Occipital lobe (tissue), 2 donors: ENCODE results near the gene USF1. TPM values are rescaled to one million over a fixed set of nuclear protein-coding genes. Genes with fewer than 3 reads are reported as not detected.
"Not testable (repeated sequence)": the region's sequence is repeated elsewhere in the genome, so short reads cannot be mapped to it uniquely, and the experiment has no call there.

Source experiments
- DNase-seq: peaks from one replicate; lab custom pipeline; 2025; lab: John Stamatoyannopoulos, UW
- total RNA-seq: library from RNA; depleted of rRNA; stranded (reverse); fragments of >200 nt; gene quantifications from one replicate; pipeline ENCODE4 v1.2.3, GENCODE V29; 2014

USF1 gene
- total RNA-seq, 1 donor from 2014 or later = 131 TPM

DNA sequence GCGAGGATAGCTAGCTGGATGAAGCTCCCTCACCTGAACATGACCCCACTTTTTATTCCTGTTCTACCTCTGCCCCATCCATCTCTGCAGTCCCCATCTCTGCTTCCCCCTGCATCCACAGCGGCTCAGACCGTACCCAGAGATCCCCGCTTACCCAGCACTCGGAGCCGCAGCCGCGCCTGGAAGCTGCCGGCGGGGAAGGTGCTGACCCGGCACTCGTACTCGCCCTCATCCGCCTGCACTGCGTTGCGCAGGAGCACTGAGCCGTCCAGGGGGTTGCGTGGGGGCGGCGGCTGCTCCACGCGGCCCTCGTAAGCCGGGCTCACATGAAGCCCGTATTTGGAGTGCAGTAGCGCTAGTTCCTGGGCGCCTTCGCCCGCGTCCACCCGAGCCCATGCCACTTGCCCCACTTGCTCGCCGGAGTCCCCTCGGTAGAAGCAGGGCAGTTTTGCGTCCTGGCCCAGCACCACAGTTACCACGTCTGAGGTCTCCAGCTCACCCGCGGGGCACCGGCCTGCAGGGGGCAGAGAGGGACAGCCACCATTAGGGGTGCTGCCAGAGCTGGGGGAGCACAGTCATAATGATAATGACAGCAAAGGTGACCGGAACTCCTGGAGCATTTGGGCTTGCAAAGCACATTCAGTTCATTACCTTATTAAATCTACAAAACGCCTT is 33.8 kb upstream of the USF1 start:
- DNase-seq = no peak

DNA sequence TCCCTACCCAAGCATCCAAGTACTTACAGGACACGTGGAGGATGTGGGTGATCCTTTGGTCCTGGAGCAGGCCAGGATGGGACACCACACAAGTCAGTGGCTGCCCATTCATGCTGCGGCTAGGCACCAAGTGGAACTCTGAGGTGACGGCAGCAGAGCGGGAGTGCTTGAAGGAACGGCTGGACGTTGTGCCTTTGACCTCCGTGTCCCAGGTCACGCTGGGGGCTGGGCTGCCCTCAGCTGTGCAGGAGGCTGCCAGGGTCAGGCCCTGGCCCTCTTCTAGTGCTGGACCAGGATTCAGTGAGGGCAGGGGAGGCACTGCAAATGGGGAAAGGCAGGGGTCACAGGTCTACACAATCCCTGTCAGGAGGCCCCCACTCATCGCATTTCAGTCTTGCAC is 31.6 kb upstream of the USF1 start:
- no peak for DNase-seq

DNA sequence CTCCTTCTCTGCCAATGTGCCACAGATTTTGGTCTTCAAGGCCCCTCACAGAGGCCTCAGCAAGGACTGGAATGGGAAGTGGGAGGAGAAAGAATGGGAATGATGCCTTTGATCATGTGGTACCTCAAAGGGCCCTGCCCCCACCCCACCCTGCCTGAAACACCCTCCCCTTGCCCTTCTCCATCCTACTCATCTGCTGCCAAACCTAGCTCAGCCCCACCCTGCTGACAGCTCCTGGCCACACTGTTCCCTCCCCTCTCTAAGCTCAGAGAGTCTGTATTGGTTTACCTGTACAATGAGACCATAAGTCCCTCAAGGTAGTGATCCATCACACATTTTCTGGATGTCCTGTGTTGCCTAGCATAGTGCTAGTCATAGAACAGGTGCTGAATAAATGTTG is 30.6 kb upstream of the USF1 start:
- no peak for DNase-seq

DNA sequence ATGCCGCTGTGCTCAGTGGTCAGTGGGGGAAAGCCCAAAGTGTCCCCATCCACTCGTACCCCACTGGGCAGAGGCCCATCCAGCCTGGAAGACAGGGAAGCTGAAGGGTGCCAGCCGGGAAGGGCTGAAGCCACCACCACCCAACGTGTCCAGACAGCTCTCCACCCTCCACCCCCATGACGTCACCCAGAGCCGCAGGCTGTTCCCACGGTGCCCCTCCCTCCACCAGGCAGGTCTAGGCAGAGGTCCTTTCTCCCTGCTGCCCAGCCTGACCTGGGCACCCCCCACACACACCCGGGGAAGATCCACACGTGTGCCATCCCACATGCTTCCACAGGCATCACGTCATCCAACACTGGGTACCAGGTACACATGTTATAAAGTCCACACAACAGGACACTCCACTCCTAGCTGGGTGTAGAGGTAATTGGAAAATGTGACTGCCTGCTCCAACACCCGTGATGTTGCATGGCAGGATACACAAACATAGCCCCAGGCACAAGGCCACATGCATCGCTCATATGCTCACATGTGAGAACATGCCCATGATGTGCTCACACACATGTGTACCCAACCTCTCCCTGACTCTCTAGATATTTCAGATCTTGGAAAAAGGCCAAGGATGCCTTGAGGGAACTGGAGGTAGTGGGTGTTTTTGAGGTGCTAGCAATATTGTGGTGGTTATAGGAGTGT is 29.0 kb upstream of the USF1 start:
- no peak for DNase-seq

DNA sequence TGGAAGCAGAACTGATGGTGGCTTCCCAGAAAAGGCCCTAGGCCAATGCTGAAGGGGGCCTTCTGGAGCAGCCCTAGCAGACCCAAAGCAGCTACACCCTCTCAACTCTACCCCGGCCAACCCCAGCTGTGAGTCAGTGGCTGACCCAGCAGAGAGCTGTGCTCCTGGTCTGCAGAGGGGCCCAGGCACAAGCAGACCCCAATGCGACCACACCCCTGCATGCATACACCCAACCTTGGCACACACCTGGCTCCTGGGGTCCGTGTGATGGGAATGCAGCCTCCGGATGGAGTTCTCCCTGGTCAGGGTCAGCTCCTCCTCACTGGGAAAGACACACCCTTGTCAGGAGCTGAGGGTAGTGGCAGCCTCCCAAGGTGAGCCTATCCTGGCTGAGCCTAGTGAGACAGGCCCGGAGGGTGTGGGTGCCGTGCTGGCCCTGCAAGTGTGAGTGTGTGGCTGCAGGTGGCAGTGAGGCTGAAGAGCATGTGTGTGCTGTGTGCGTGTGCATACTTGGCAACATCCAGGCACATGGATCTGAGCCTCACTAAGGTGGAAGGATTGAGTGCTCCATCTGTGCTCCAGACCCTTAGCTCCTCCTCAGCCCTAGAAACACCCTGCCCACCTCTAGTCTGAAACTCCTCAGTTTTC is 27.8 kb upstream of the USF1 start:
- no peak for DNase-seq

DNA sequence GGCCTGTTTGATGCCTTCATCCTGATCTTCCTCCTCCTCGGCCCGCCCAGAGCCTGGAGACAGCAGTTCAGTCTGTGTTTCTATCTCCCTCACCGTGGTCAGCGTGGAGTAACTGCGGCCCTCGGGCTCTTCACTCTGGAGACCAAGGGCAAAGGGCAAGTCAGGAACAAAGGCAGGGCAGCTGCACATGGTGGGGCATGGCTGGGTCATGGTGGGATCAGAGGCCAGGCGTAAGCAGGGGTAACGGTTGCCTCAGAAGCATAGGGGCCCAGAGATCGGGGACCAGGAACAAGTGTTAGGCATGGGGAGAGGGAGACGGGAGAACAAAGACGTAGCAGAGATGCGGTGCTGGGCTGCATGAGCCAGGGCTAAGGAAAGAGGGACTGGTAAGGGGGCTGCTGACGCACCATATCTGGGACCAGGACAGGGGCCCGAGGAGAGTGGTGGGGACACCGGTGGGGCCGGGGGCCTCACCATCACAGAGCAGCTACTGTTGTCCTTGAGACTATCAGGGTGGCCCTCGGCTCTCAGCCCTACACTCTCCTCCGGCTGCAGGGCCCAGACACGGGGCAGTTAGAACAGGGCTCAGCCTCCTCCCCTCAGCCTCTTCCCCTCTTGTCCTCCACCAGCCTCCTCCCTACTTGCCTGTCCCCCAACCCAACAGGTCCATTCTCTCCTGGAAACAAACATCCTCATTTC is 27.1 kb upstream of the USF1 start:
- DNase-seq = no peak

DNA sequence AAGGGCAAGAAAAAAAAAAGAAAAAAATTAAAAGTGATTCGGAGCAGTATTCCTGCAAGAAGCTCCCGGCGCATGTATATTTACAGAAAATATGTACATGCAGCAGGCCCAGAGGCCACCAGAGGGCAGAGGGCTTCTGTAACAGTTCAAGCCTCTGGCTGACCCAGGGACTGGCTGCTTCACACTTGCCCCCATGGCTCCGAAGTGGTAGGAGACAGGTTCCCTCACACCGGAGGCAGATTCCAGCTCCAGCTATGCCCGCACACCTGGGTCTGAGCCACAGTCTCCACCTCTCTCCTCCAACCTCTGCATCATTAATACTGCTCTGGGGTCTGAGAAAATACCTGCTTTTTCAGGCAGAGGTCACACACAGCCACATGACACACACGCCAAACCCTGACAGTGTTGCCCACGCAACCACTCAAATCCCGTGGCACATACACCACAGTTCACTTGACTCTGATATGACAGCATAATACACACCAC is 26.2 kb upstream of the USF1 start:
- no peak for DNase-seq

DNA sequence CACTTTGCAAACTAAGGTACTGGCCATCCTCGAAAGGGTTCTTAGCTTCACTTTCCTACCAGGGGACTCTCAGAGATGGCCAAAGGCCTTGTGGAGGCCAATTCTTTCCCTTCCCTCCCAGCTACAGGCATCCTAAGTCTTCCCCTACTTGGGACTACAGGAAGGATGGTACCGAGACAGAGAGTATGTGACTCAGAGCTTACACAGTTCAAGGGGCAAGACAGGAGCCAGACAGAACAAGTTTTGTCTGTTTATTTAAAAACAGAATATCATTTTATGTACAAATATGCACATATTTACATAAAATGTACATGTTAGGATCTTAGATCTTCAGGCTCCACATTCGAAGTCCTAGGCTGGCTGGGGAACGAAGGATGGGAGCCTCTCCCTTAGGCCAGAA is 25.0 kb upstream of the USF1 start:
- DNase-seq = no peak

DNA sequence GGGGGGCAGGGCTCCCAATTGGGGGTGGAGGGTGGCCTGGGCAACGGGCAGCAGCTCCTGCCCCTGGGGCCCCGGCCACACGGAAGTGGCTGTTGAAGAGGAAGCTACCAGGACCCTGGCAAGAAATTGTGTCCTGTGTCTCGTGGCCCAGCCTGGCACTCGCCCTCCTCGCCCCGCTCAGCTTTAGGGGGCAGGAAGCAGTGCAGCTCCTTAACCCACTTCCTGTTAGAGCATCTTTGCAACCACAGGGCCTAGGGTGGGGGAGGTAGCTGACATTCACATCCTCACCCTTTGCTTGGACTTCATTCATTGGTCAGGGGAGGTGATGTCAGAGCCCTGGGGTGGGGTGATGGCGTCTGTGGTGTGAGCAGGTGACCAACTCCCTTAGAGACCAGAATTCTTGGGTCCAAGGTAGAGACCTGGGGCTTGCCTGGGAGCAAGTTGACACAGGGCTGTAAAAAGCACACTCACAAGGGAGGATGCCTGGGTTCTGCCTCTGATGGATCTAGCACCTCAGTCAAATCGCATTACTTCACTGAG is 24.0 kb upstream of the USF1 start, which contains the start of gene ARHGAP30:
TSS of gene ARHGAP30 (minus strand) at position 161 of the 540 bp plus-strand sequence. CDS start 267 bp downstream, outside the sequence.
- no peak for DNase-seq

DNA sequence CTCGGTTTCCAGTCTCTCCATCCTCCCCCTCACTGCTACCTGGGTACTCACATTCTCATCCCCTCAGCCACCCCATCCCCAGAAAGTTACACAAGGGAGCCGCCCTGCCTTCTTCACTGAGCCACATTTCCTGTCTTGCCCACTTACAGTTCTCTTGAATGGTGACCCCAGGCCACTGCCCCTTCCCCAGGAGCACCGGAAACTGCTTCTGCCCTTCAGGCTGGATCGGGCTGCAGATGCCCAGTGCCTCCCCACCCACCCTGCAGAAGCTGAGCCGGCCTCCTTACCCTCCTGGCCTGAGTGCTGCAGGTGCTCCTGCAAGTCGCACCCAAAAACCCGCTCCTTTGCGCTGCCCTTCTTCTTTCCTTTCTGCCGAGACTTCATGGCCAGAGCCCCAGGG is 23.5 kb upstream of the USF1 start:
- no peak for DNase-seq

DNA sequence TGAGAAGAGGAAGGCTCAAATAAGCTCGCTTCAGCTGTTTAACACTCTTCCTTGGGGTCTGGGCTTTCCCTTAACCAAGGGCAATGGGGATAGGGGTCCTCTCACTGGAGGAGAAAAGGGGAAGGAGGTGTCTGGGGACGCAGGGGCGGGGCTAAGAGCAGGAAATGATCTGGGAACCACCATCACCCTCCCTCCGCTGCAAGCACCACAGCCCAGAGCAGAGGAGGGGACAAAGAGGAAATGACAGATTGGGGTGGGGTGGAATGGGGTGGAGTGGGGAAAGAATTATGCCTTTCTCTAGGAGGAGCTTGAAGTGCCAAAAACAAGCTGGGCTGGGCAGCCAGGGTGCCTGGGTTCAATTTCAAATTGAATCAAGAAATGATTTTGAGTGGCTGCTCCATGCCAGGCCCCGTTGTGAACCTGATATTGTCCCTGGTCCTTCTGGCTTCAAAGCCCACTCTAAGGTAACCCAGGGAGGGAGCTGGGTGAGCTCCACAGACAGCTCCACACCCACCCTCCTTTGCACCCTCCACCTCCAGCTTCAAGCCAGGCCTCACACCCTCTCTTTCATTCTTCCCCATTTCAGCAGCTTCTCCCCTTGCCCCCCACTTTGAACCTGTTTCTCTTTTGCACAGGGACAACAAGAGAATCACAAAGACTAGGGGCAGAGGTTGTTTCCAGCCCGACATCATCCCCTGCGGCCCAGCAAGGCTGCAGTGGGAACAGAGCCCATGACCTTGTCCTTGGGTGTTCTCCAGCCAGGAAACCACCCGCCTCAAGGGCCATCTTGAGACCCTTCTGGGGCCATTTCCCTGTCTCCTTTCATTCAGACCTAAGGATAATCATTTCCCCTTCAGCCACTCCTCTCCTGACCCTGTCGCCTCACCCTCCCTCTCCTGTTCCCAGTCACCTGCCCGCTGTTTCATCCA is 22.8 kb upstream of the USF1 start:
- DNase-seq = no peak

DNA sequence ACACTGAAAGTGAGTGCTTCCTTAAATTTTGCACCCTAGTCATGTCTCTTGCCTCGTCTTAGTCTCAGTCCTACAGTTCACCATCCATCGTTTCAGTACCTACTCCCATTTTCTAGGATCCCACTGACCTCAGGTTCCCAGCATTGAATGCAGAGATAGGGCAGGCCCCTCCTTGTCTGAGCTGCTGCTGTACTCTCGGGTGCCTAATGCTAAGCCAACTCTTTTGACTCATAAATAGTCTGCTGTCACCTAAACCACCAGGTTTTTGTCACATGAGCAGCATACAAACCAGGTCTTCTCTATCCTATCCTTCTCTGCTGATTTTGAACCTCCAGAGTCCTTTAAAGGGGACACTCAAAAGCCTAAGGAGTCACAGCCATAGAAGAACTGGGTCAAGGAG is 20.9 kb upstream of the USF1 start:
- DNase-seq = no peak

DNA sequence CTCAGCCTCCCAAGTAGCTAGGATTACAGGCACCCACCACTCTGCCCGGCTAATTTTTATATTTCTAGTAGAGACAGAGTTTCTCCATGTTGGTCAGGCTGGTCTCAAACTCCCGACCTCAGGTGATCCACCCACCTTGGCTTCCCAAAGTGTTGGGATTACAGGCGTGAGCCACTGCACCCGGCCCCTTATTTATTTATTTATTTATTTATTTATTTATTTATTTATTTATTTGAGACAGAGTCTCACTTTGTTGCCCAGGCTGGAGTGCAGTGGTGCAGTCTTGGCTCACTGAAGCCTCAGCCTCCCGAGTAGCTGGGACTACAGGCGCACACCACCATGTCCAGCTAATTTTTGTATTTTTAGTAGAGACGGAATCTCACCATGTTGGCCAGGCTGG is 19.9 kb upstream of the USF1 start:
- not testable (repeated sequence) for DNase-seq

DNA sequence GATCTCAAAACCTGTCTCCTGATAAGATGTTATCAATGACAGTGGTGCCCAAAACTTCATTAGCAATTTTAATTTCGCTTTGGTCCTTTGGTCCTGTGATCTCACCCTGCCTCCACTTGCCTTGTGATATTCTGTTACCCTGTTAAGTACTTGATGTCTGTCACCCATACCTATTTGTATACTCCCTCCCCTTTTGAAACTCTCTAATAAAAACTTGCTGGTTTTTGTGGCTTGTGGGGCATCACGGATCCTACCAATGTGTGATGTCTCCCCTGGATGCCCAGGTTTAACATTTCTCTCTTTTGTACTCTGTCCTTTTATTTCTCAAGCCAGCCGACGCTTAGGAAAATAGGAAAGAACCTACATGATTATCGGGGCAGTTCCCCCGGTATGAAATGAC is 18.2 kb upstream of the USF1 start:
- DNase-seq = not testable (repeated sequence)

DNA sequence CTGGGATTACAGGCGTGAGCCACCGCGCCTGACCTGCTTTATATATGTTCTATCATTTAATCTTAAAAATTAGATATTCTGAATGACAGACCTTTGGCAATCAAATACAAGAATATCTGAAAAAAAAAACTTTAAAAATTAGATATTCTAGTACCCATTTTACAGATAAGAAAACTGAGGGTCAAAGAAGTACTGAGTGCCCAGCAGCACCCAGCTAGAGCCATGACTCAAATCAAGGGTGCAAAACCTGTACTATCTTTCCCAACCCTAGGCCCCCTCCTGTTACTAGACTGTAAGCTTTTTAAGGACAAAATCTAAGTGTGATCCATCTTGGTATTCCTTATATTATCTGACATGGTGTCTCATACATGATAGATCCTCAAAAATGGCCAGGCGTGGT is 15.6 kb upstream of the USF1 start:
- DNase-seq = no peak

DNA sequence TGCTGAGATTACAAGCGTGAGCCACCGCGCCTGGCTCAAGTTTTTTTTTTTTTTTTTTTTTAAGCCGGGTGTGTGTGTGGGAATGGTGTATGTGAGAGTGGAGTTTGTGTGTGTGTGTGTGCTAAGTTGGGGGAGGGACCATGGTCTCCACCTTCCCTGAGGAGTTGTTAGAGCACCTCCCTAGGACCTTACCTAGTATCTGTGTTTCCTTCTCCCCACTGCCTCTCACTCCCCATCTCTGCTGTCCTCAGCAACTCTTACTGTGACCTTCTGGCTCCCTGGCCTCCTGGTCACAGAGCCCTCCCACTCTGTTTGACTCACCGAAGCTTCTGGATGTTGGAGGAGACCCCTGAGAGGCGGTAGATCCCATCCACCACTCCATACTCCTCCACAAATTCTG is 13.5 kb upstream of the USF1 start:
- DNase-seq = no peak

DNA sequence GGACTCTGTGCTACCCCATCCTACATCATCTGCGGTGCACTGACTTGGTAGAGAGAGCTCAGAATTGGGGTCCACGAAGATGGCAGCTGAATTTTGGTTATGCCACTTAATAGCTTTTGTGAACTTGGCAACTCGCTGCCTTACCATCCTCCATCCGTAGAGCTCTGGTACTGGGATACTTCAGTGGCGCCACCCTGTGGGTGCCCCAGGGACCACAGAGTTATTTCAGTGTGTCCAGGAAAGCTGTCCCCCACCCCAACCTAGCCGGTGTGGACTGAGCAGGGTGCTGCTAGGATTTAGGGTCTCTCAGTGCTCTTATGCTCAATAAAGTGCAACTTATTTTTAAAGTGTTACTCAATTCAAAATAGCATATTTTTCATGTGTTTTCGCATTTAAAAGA is 9.0 kb upstream of the USF1 start:
- no peak for DNase-seq

DNA sequence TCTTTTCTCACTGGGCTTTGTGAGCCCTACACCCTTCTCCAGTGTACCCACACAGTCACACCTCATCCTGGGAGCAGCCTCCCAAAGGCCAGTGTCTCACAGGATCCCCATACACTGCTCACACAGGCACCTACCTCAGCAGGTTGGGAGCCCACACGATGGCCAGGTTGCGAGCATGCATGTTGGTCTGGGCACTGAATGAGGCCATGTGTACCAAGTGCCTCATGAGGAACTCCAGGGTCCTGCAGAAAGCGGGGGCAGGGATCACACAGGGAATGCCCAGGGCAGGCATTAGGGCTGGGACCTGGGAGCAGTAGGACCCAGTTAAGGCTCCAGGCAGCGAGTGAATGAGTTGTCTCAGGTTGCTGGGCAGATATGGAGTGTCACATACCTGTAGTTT is 8.5 kb upstream of the USF1 start:
- DNase-seq = no peak

DNA sequence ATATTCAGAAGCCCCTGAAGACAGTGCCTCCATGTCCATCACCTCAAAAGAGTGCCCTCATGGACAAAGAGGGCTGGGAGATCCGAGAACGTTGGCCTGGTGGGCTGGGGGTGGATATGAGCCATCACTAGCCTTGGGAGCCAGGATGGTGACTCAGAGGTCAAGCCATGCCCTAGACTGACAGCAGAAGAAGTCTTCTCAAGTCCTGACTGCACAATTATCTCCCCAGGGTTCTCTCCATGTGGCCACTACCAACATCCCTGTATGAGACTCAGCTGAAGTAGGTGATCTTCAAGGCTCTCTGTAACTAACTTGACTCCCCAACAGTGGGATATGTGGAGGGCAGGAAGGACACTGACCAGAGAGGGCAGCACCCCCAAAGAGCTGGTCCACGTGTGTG is 7.1 kb upstream of the USF1 start:
- DNase-seq = no peak

DNA sequence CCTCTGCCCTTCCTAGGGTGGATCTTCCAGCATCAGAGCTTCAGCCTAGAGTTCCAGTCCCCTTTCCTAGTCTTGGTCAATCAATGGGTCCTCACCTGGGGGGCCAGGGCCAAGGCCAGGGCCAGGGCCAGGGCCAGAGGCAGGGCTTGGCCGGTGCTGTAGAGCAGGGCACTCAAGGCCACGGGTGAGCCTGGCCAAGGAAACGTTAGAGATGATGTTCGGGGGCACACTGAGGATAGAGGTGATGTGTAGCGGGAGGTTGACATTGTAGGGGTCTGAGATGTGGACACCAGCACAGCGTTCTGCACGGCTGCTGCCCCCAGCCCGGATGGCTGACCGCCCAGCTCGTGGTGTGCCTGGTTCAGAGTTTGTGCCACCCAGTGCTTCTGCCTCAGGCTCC is 5.4 kb upstream of the USF1 start:
- DNase-seq = no peak
